Endothelial cell of umbilical vein (primary cell): ENCODE results near the gene ASGR2. TPM values are rescaled to one million over a fixed set of nuclear protein-coding genes. Genes with fewer than 3 reads are reported as not detected.

Source experiments
- BruUV-seq: library from RNA; stranded (reverse); fragments of 400-500 nt; replicated peaks from 2 replicates; lab custom pipeline; 2021; lab: Mats Ljungman, UMichigan
- CTCF ChIA-PET: fragments of 300-600, 350-600 bp; sonication (Branson Sonifier 250); formaldehyde crosslinking; loops from one replicate; lab custom pipeline; 2021; ENCODE audit warnings: antibody characterized with exemption, inconsistent platforms; lab: Charles Lee
- POLR2A ChIA-PET: fragments of 300-600, 350-600 bp; sonication (Branson Sonifier 250); formaldehyde crosslinking; loops from one replicate; lab custom pipeline; 2021; ENCODE audit warnings: antibody characterized with exemption, inconsistent platforms; lab: Charles Lee
- DNase-seq: peaks from one replicate; pipeline ENCODE4 v3.0.0-alpha.2; 2011; ENCODE audit warnings: low read depth, low spot score
- FAIRE-seq: peaks from 2 replicates; lab custom pipeline; 2011; peaks lifted over from hg19 to GRCh38; lab: Jason Lieb, UNC
- H2AFZ ChIP-seq: 2 replicates; pipeline ENCODE4 v1.6.0; 2012; ENCODE audit warnings: low read depth, low read length, control low read depth, inconsistent platforms
- H3K27ac ChIP-seq: 2 replicates; pipeline ENCODE4 v1.5.1; 2011; ENCODE audit warnings: low read depth, mild to moderate bottlenecking, control low read depth, low read length, moderate library complexity; ENCODE audit not compliant: insufficient read depth
- H3K27me3 ChIP-seq, 2 experiments: 2 replicates each; pipeline versions ENCODE4 v1.6.0 to v1.6.1; 2011; ENCODE audit warnings: low read length in 2 of 2, mixed read lengths in 1 of 2; ENCODE audit not compliant: control insufficient read depth in 2 of 2, insufficient read depth in 2 of 2
- H3K36me3 ChIP-seq, 2 experiments: 2 replicates in 1 of 2; 3 replicates in 1 of 2; pipeline ENCODE4 v1.5.1; 2011; ENCODE audit warnings: low read length in 2 of 2, mild to moderate bottlenecking in 1 of 2, moderate library complexity in 1 of 2; ENCODE audit not compliant: control insufficient read depth in 2 of 2, insufficient read depth in 2 of 2; ENCODE audit errors: extremely low read depth in 1 of 2
- H3K4me1 ChIP-seq: 3 replicates; pipeline ENCODE4 v1.5.1; 2011; ENCODE audit warnings: mild to moderate bottlenecking, low read length; ENCODE audit not compliant: control insufficient read depth, insufficient read depth; ENCODE audit errors: extremely low read depth
- H3K4me2 ChIP-seq: 2 replicates; pipeline ENCODE4 v1.6.1; 2011; ENCODE audit warnings: low read length, control low read depth, mixed read lengths; ENCODE audit not compliant: insufficient read depth
- H3K4me3 ChIP-seq, 3 experiments: fragments of 200-600 bp in 1 of 3; sonication (generic), shearing (Covaris generic) in 1 of 3; replicated peaks in 1 of 3; 2 replicates each; pipeline ENCODE4 v1.5.1; 2011 to 2016; ENCODE audit warnings: control low read depth in 3 of 3, low read length in 3 of 3, mild to moderate bottlenecking in 2 of 3, inconsistent platforms in 1 of 3, low read depth in 1 of 3, moderate library complexity in 1 of 3; ENCODE audit not compliant: insufficient read depth in 1 of 3
- H3K79me2 ChIP-seq: 2 replicates; pipeline ENCODE4 v1.6.0; 2012; ENCODE audit warnings: low read length, inconsistent platforms; ENCODE audit not compliant: control insufficient read depth, insufficient read depth
- H3K9ac ChIP-seq: replicated peaks from 2 replicates; pipeline ENCODE3; 2011; ENCODE audit warnings: low read length, control low read depth; ENCODE audit not compliant: insufficient read depth; ENCODE audit errors: extremely low read depth
- H3K9me1 ChIP-seq: replicated peaks from 3 replicates; pipeline ENCODE4 v1.6.0; 2011; ENCODE audit warnings: mild to moderate bottlenecking, low read length; ENCODE audit not compliant: control insufficient read depth, insufficient read depth; ENCODE audit errors: extremely low read depth
- H3K9me3 ChIP-seq: replicated peaks from 2 replicates; pipeline ENCODE4 v1.5.1; 2012; ENCODE audit warnings: low read length, inconsistent platforms; ENCODE audit not compliant: control insufficient read depth, insufficient read depth
- H4K20me1 ChIP-seq: replicated peaks from 2 replicates; pipeline ENCODE3; 2011; ENCODE audit warnings: mild to moderate bottlenecking, low read length; ENCODE audit not compliant: control insufficient read depth, insufficient read depth; ENCODE audit errors: extremely low read depth
- CTCF ChIP-seq, 2 donors: IDR thresholded peaks; 1 replicate in 1 of 2; 2 replicates in 1 of 2; pipeline ENCODE4 v1.5.1; 2011; ENCODE audit warnings: low read length in 2 of 2, mild to moderate bottlenecking in 2 of 2, moderate library complexity in 2 of 2, control low read depth in 1 of 2, inconsistent platforms in 1 of 2, low read depth in 1 of 2; ENCODE audit not compliant: insufficient read depth in 1 of 2; ENCODE audit errors: extremely low read depth in 1 of 2
- EZH2 ChIP-seq: IDR thresholded peaks from 2 replicates; pipeline ENCODE4 v1.6.1; 2012; ENCODE audit warnings: borderline replicate concordance, low read depth, mild to moderate bottlenecking, moderate library complexity, low read length, inconsistent platforms; ENCODE audit not compliant: severe bottlenecking
- FOS ChIP-seq: IDR thresholded peaks from 2 replicates; pipeline ENCODE4 v1.6.1; 2011; ENCODE audit warnings: mild to moderate bottlenecking, low read length, moderate library complexity, borderline replicate concordance; ENCODE audit not compliant: insufficient read depth
- GATA2 ChIP-seq: IDR thresholded peaks from 2 replicates; pipeline ENCODE4 v1.7.0; 2011; ENCODE audit warnings: low read depth, mild to moderate bottlenecking, moderate library complexity, mixed read lengths, low read length; ENCODE audit not compliant: insufficient read length, insufficient read depth
- JUN ChIP-seq: IDR thresholded peaks from 2 replicates; pipeline ENCODE4 v1.6.1; 2011; ENCODE audit warnings: borderline replicate concordance, low read depth; ENCODE audit not compliant: insufficient read length, insufficient read depth
- MAX ChIP-seq: IDR thresholded peaks from 2 replicates; pipeline ENCODE4 v1.6.1; 2011; ENCODE audit not compliant: insufficient read depth, insufficient read length
- MYC ChIP-seq: IDR thresholded peaks from one replicate; pipeline ENCODE4 v1.6.1; 2011; ENCODE audit warnings: mild to moderate bottlenecking, low read depth, low read length
- POLR2A ChIP-seq: IDR thresholded peaks from 2 replicates; pipeline ENCODE4 v1.6.1; 2012; ENCODE audit warnings: low read depth, mild to moderate bottlenecking, control low read depth, low read length
- POLR2AphosphoS5 ChIP-seq: IDR thresholded peaks from 2 replicates; pipeline ENCODE4 v1.6.1; 2012; ENCODE audit warnings: low read depth, mild to moderate bottlenecking, control low read depth, low read length, moderate library complexity; ENCODE audit not compliant: insufficient read depth
- dilution Hi-C: fragments of 300-500 bp; cut with MboI; formaldehyde crosslinking; loops from one replicate; pipeline ENCODE4 v1.15.0; 2019; ENCODE audit warnings: low sequenced_read_pairs; ENCODE audit not compliant: extremely low pct_ligation_motif_present
- intact Hi-C: fragments of 100-400 bp; cut with micrococcal nuclease; formaldehyde crosslinking; loops from one replicate; pipeline ENCODE4 v1.10.0; 2022
- polyA plus RNA-seq, 4 experiments: library from polyadenylated mRNA; depleted of rRNA in 3 of 4; stranded (reverse) in 3 of 4; unstranded in 1 of 4; fragments of >200 nt; gene quantifications; 2 replicates each; pipeline versions ENCODE4 v1.2.1 to v1.2.3, GENCODE V29; 2011 to 2012; ENCODE audit warnings: missing spikeins in 1 of 4
- total RNA-seq: library from RNA; stranded (reverse); gene quantifications from 2 replicates; pipeline ENCODE4 v1.2.3, GENCODE V29; 2021

Gene ASGR2
- total and polyA plus RNA-seq, 2 donors (not counting 3 experiments of a cell fraction or from before 2014, with no cell fraction given): not detected

- Histone ChIP-seq H3K9me3 (no peaks in the 10 kb centered on the region), H4K20me1 (no peaks in the 10 kb centered on the region), H3K36me3 (no peaks in the 10 kb centered on the region), H3K9me1 (no peaks in the 10 kb centered on the region), H3K4me2 (no peak overlapping the region), H3K27me3 (peaks cover 0 to 1% of the 10 kb centered on the region in 2 experiments), H3K9ac (no peak overlapping the region), H3K4me3 (no peak overlapping the region), H2AFZ (no peak overlapping the region), H3K27ac (no peak overlapping the region), H3K4me1 (no peaks in the 10 kb centered on the region), H3K79me2 (no peaks in the 10 kb centered on the region)
- dilution Hi-C loops: no loop called here
- no peak for TF ChIP-seq GATA2
- TF ChIP-seq POLR2AphosphoS5: no peak
- no peak for TF ChIP-seq FOS
- TF ChIP-seq EZH2: no peak
- no peak for TF ChIP-seq CTCF (IDR thresholded peaks at IDR 0.05; ENCODE audit: extremely low read depth in 1 of 2, insufficient read depth in 1 of 2, low read depth in 1 of 2, low read length in 2 of 2)
- TF ChIP-seq POLR2A: no peak
- TF ChIP-seq MYC: no peak
- TF ChIP-seq JUN: no peak
- no peak for TF ChIP-seq MAX
- POLR2A ChIA-PET: no interaction called here
- FAIRE-seq (no peak), DNase-seq (no peak)
- CTCF ChIA-PET: interaction anchor here (1.2 kb wide), 1 partner anchor 61 kb away, joined by 3 read pairs; no protein-coding TSS in a partner anchor
- no TSS peak for BruUV-seq
- intact Hi-C loops: no loop called here
Measured at GRCh38 chr17:7113273-7114071, 1.1 kb downstream of the ASGR2 start.
